Measurements from ENCODE around the gene HIGD1C.
"Not testable (repeated sequence)": the region's sequence is repeated elsewhere in the genome, so short reads cannot be mapped to it uniquely, and the experiment has no call there.

HIGD1C gene

GRCh38 chr12:50933459-50934124 lies 18.8 kb upstream of the HIGD1C start:
- no peak for DNase-seq

- DNase-seq = peak in 1 of 51 donors; percentile 13
These were observed 17.9 kb upstream of the HIGD1C start for GRCh38 chr12:50934371-50934851.

GRCh38 chr12:50934981-50935807 lies 17.1 kb upstream of the HIGD1C start:
- DNase-seq = no peak

GRCh38 chr12:50936821-50937530 lies 15.4 kb upstream of the HIGD1C start:
- DNase-seq = no peak

- DNase-seq = no peak
These were observed 14.7 kb upstream of the HIGD1C start for GRCh38 chr12:50937653-50938052.

- no peak for DNase-seq
These were observed 4.3 kb upstream of the HIGD1C start for GRCh38 chr12:50947933-50948626.

GRCh38 chr12:50948798-50949197 lies 3.5 kb upstream of the HIGD1C start:
- no peak for DNase-seq

GRCh38 chr12:50949801-50950302 lies 2.5 kb upstream of the HIGD1C start:
- DNase-seq = no peak

- no peak for DNase-seq
These were observed 1.2 kb upstream of the HIGD1C start for GRCh38 chr12:50951112-50951511.

GRCh38 chr12:50953047-50953446 lies 703 bp downstream of the HIGD1C start:
- DNase-seq = no peak

- not testable (repeated sequence) for DNase-seq
These were observed 2.4 kb downstream of the HIGD1C start for GRCh38 chr12:50954789-50955188.

- DNase-seq = no peak
These were observed 2.9 kb downstream of the HIGD1C start for GRCh38 chr12:50955288-50955687.

GRCh38 chr12:50955697-50956096 lies 3.4 kb downstream of the HIGD1C start:
- no peak for DNase-seq

GRCh38 chr12:50960130-50960529 lies 7.8 kb downstream of the HIGD1C start:
- no peak for DNase-seq

- DNase-seq = no peak
These were observed 9.4 kb downstream of the HIGD1C start for GRCh38 chr12:50961708-50962107.

- no peak for DNase-seq
These were observed 12.1 kb downstream of the HIGD1C start for GRCh38 chr12:50964432-50964831.

GRCh38 chr12:50971946-50972345 lies 19.6 kb downstream of the HIGD1C start:
- no peak for DNase-seq

- no peak for DNase-seq
These were observed 27.2 kb downstream of the HIGD1C start for GRCh38 chr12:50979369-50980052.

- DNase-seq = no peak
These were observed 28.2 kb downstream of the HIGD1C start for GRCh38 chr12:50980545-50980944.

- DNase-seq = no peak
These were observed 29.2 kb downstream of the HIGD1C start for GRCh38 chr12:50981319-50982239.

All from hypothalamus (tissue), 51 donors.